ENCODE data around the gene CBL.

GRCh38 chr11:119179342-119179741, 26.8 kb upstream of the CBL start:
- TF ChIP-seq, protein P1, sequence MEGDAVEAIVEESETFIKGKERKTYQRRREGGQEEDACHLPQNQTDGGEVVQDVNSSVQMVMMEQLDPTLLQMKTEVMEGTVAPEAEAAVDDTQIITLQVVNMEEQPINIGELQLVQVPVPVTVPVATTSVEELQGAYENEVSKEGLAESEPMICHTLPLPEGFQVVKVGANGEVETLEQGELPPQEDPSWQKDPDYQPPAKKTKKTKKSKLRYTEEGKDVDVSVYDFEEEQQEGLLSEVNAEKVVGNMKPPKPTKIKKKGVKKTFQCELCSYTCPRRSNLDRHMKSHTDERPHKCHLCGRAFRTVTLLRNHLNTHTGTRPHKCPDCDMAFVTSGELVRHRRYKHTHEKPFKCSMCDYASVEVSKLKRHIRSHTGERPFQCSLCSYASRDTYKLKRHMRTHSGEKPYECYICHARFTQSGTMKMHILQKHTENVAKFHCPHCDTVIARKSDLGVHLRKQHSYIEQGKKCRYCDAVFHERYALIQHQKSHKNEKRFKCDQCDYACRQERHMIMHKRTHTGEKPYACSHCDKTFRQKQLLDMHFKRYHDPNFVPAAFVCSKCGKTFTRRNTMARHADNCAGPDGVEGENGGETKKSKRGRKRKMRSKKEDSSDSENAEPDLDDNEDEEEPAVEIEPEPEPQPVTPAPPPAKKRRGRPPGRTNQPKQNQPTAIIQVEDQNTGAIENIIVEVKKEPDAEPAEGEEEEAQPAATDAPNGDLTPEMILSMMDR (IDR thresholded peaks at IDR 0.05; ENCODE audit: insufficient read depth, low read depth, low read length) = no peak
- TF ChIP-seq EZH2 (IDR thresholded peaks at IDR 0.05; ENCODE audit: insufficient read depth, low read length) = no peak

Measured in astrocyte (in vitro differentiated cells and primary cell).